Endothelial cell of coronary artery (primary cell): ENCODE measurements around the gene ZCCHC2. TPM values are rescaled to one million over a fixed set of nuclear protein-coding genes. Genes with fewer than 3 reads are reported as not detected.

ENCODE experiments used
- total RNA-seq: library from RNA; depleted of rRNA; stranded (reverse); fragments of >200 nt; gene quantifications from 2 replicates; pipeline ENCODE4 v1.2.3, GENCODE V29; 2014

The ZCCHC2 gene
- total RNA-seq, result 12.4 and 20.3 TPM in 2 replicates

GRCh38 chr18:62522504-62523254 lies at the start of gene ZCCHC2:
ZCCHC2 (plus strand) TSS chr18:62523025; CDS start chr18:62523425, 400 bp downstream.

Other genes starting within 250 kb of the ZCCHC2 start
- 1.9 and 3.1 TPM in 2 replicates for gene TNFRSF11A, start 197.7 kb upstream of the ZCCHC2 start, total RNA-seq
- 3.9 and 9.6 TPM in 2 replicates for gene PHLPP1, start 192.5 kb downstream of the ZCCHC2 start, total RNA-seq